Measurements from ENCODE around the gene CCDC17.

DNA sequence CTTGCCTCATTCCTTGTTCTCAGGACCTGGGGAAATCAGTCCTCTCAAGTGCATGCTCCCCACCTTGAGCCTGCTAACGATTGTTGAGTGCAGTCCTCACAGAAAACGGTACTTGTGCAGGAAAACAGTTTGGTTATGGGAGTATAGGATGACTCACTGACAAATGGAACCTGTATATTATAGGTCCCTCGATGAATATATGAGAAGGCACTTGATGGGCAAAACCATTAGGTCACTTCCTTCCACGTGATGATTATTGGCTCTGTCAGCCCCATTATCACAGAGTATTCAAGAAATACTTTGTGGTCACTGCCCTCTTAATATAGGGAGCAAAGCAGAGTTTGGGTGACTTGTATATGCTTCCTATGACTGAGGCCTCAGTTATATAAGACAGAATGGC is 6.2 kb downstream of the CCDC17 start:
- TF ChIP-seq CTCF (IDR thresholded peaks at IDR 0.05): no peak
- TF ChIP-seq POLR2AphosphoS5 (IDR thresholded peaks at IDR 0.05): no peak
- no peak for TF ChIP-seq POLR2A (IDR thresholded peaks at IDR 0.05)
- no peak for TF ChIP-seq EP300 (IDR thresholded peaks at IDR 0.05)
